Eye (tissue), 1 donor: ENCODE data around the gene NPBWR2.
A peak's percentile ranks its signal among the peaks of the same experiment; 100 is the strongest.
"Not testable (repeated sequence)": the region's sequence is repeated elsewhere in the genome, so short reads cannot be mapped to it uniquely, and the experiment has no call there.

Source experiments
- DNase-seq: peaks from one replicate; pipeline ENCODE4 v3.0.0-alpha.2; 2015

The NPBWR2 gene

GRCh38 chr20:64102647-64103354 is 4.6 kb downstream of the NPBWR2 start:
- peak; percentile 66 for DNase-seq

DNA sequence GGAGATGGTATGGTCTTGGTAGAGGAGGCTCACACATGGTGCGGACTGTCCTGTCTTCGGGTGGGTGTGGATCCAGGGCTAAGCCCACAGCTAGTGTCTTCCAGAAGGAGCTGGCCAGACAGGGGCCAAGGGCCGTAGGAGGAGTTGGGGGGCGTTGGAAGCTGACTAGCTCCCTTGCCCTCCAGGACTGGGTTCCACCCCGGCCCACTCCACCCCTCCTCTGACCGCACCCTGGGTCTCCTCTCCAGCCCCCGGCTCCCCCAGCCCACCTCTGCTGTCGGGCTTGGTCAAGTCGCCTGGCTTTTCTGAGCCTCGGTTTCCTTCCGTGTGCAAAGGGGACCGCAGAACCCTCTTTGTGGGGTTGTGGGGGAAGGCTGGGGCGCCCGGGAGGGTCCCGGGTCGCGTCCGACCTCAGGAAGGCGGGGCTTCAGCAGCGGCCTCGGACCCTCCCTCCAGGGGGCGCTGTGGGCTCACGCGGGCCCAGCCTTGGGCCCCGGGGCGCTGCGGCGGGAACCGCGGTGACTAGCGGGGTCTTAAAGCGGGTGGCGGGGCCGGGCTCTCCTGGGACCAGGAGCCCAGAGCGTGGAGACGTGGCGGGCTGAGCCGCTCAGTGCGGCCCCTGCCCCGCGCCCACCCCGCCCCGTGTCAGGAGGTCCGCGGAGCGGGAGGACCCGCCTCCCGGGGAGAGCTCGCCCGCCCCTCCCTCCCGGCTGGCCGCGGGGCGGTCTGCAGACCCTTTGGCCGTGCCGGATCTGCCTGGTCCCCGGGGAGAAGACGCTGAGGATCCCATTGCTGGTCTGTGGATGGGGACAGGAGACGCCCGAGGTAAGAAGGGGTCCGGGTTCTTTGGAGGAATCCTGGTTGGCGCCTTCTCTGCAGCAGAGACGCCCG is 5.4 kb downstream of the NPBWR2 start:
- peak; percentile 78 for DNase-seq

GRCh38 chr20:64100946-64101688 is 6.2 kb downstream of the NPBWR2 start:
- DNase-seq = no peak

DNA sequence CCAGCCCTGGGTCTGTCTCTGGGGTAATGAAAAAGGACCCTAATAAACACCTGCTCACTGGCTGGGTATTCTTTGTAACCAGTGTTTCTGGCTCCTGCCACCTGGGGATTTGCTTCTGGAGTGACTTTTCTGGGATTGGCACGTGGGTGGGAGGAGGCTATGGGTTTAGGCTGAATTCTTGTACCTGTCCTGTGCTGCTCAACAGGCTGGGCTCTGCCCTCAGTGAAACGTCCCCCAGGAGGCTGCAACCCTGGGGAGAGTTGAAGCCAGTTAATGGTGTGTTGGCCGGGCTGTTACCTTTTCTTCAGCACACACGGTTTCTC is 6.8 kb downstream of the NPBWR2 start:
- no peak for DNase-seq

DNA sequence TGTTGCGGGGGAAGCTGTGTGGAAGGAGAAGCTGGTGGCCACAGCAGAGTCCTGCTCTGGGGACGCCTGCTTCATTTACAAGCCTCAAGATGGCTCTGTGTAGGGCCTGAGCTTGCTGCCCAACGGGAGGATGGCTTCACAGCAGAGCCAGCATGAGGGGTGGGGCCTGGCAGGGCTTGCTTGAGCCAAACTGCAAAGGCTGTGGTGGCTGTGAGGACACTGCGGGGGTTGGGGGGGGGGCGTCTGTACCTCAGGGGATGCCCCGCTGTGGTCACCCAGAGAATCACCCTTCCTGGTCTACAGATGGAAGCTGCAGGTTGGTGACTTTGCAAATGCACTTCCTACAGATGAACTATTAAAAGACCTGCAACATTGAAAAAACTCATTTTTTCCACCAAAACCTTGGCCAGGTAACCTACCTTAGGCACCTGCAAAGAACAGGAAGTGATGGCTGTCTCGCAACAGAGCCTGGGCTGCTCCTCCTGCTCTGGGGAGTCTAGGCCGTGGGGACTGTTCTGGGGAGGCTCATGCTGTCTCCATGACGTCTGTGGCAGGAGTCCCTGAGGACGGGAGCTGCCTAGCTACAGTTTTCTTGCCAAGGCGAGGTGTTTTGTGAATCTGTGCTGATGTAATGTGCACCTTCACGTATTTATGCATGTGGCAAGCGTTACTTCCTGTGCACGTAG is 7.3 kb downstream of the NPBWR2 start:
- DNase-seq = no peak

GRCh38 chr20:64099086-64099786 is 8.1 kb downstream of the NPBWR2 start:
- no peak for DNase-seq

DNA sequence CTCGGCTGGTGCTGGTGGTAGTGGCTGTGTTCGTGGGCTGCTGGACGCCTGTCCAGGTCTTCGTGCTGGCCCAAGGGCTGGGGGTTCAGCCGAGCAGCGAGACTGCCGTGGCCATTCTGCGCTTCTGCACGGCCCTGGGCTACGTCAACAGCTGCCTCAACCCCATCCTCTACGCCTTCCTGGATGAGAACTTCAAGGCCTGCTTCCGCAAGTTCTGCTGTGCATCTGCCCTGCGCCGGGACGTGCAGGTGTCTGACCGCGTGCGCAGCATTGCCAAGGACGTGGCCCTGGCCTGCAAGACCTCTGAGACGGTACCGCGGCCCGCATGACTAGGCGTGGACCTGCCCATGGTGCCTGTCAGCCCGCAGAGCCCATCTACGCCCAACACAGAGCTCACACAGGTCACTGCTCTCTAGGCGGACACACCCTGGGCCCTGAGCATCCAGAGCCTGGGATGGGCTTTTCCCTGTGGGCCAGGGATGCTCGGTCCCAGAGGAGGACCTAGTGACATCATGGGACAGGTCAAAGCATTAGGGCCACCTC is 8.8 kb downstream of the NPBWR2 start:
- no peak for DNase-seq

DNA sequence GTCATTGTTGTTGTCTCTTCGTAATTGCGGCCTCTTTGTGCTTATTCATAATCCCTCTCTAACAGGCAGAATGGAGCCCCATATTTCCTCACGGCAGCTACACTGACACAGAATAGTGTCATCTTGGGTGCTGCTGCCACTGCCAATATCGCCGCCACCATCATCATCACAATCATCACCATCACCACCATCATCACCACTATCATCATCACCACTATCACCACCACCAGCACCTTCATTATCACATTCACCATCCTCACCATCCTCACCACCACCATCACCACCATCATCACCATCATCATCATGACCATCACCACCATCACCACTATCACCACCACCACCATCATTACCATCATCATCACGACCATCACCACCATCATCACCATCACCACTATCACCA is 10.8 kb downstream of the NPBWR2 start:
- no peak for DNase-seq

DNA sequence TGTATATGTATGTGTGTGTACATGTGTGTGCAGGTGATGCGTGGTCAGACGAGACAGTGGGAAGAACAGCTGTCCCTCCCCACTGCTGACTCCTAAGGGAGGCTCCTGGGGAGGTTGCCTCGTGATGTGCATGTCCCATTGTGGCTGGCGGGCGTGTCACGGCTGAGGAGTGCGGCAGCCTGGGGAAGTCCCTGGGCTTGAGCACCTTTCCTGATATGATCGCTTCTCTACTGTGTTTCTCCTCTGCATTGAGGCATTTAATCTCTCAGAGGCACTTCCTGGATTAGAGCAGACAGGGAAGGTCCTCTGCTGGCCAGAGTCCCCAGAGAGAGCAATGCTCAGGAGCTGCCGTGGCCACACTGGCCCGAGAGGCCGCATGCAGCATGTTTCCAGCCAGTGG is 11.4 kb downstream of the NPBWR2 start:
- DNase-seq = no peak

DNA sequence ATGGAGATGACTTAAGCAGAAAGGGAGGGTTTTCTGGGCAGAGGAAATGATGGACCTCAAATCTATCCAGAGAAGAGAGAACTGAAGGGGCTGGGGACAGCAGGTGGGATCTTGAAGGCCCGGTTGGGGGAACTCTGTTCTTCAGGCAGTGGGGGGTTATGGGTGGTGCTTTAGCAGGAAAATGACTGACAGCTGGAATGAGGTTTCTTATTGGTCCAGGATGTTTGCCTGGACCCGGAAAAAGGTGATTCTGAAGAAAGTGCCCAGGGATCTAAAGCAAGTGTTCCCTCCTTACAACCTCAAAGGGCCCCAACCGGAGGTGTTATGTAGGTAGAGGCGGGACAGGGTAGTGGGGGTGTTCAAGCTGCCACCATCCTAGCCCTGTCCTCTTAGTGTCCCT is 11.9 kb downstream of the NPBWR2 start:
- no peak for DNase-seq

GRCh38 chr20:64093013-64093503 is 14.3 kb downstream of the NPBWR2 start:
- DNase-seq = no peak

GRCh38 chr20:64092258-64093012 is 14.9 kb downstream of the NPBWR2 start:
- no peak for DNase-seq

- peak; percentile 59 for DNase-seq
Observed at GRCh38 chr20:64091770-64092169, 15.6 kb downstream of the NPBWR2 start.

DNA sequence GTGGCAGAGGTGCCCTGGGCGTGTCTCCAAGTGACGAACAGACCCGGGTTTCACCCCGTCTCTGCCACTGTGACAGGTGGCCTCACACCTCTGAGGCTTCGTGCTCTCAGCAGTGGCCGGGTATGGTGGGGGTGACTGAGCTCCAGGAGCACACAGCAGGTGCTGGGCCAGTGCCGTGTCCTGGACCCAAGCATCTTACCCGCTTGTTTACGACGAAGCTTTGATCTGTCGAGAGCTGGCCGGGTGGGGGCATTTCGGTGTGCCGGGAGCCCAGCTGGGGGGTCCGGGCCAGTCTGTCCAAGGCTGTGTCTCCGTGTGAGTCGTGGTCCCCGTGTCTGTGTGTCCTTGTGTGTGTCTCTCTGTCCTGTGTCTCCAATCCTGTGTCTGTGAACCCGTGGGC is 16.0 kb downstream of the NPBWR2 start:
- DNase-seq = no peak

DNA sequence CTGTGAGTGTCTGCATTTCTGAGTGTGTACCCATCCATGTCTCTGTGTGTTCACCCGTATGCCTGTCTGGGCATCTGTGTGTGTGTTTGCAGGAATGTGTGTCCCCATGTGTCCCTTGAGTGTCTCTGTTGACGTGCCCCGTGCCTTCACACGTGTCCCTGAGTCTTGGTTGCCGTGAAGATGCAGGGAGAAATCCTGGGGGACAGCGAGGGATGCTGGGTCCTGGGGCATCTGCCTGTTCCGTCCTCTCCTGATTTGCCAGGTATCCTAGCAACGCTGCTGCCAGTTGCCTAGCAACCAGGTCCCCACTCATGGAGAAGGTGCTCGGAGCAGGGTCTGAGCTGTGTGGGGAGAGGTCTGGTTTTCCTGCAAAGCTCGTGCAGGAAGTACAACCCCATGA is 17.2 kb downstream of the NPBWR2 start:
- peak; percentile 86 for DNase-seq

- DNase-seq = not testable (repeated sequence)
Observed at GRCh38 chr20:64088586-64088985, 18.8 kb downstream of the NPBWR2 start.

DNA sequence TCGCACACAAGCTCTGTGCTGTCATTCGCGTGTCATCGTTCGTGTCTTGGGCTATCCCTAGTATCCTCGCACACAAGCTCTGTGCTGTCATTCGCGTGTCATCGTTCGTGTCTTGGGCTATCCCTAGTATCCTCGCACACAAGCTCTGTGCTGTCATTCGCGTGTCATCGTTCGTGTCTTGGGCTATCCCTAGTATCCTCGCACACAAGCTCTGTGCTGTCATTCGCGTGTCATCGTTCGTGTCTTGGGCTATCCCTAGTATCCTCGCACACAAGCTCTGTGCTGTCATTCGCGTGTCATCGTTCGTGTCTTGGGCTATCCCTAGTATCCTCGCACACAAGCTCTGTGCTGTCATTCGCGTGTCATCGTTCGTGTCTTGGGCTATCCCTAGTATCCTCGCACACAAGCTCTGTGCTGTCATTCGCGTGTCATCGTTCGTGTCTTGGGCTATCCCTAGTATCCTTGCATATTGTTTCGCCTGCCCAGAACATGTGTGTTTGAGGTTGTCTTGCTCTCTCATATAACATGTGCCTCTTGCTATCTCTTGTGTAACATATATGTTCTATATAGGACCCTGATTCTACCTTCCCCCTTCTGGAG is 20.0 kb downstream of the NPBWR2 start:
- DNase-seq = not testable (repeated sequence)

DNA sequence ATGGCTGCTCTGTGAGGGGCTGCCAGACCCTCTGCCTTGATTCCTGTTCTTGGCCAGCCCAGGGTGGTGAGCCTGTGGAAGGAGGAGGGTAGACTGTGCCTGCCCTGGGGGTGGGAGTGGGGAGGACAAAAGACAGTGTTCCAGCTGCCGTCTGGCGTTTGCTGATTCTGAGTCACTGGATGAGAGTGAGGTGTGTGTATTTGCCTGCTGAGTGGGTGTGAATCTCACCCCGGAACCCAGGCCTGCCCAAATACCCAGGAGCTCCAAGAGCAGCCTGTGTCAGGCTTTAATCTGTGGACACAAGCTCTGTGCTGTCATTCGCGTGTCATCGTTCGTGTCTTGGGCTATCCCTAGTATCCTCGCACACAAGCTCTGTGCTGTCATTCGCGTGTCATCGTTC is 20.6 kb downstream of the NPBWR2 start:
- DNase-seq = no peak

DNA sequence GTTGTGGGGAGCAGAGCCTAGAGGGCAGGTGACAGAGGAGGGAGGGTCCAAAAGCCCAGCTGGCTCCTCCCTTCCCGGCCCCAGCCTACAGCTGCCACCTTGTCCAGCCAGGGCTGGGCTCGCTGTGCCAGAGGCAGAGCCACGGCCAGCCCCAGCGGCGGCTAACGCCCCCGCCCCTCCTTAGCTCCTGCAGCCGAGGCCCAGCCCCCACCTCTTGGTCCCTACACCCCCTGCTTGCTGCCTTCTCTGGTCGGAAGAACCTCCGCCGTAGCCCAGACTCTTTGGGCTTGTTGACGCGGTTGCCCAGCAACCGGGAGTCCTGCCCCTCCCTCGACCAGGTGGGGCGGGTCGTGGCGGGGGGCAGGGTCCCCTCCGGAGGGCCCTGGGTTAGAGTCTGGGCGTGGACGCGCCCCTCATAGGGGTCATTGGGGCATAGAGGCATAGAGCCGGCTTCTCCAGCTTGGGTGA is 22.6 kb downstream of the NPBWR2 start:
- no peak for DNase-seq
